ENCODE data around the gene RBMS3. TPM values are rescaled to one million over a fixed set of nuclear protein-coding genes. Genes with fewer than 3 reads are reported as not detected.
A peak's percentile ranks its signal among the peaks of the same experiment; 100 is the strongest.

RBMS3 gene
- total RNA-seq, 1 donor from 2014 or later, result 3.4 TPM

GRCh38 chr3:29267226-29267625 is 13.6 kb upstream of the RBMS3 start:
- no peak for FAIRE-seq
- TF ChIP-seq, protein P1, sequence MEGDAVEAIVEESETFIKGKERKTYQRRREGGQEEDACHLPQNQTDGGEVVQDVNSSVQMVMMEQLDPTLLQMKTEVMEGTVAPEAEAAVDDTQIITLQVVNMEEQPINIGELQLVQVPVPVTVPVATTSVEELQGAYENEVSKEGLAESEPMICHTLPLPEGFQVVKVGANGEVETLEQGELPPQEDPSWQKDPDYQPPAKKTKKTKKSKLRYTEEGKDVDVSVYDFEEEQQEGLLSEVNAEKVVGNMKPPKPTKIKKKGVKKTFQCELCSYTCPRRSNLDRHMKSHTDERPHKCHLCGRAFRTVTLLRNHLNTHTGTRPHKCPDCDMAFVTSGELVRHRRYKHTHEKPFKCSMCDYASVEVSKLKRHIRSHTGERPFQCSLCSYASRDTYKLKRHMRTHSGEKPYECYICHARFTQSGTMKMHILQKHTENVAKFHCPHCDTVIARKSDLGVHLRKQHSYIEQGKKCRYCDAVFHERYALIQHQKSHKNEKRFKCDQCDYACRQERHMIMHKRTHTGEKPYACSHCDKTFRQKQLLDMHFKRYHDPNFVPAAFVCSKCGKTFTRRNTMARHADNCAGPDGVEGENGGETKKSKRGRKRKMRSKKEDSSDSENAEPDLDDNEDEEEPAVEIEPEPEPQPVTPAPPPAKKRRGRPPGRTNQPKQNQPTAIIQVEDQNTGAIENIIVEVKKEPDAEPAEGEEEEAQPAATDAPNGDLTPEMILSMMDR (IDR thresholded peaks at IDR 0.05; ENCODE audit: insufficient read depth, low read length, severe bottlenecking), result no peak

DNA sequence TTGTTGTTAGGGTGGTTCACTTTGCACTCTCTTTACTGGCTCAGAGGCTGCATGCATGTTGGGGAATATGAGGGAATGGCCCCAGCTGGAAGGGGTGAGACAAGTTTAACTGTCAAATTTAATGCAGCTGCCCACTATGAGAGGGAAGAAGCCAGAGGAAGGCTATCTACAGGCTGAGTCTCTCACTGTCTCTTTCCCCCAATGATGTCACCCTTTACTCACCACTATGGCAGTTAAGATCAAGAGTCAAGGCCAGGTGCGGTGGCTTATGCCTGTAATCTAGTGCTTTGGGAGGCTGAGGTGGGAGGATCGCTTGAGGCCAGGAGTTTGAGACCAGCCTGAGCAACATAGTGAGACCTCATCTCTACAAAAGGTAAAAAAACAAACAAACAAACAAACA is 12.2 kb upstream of the RBMS3 start:
- DNase-seq (ENCODE audit: low read depth) (no peak), FAIRE-seq (no peak)
- Histone ChIP-seq H3K36me3 (ENCODE audit: control insufficient read depth, insufficient read depth, low read length) (no peaks in the 10 kb centered on the region), H3K4me3 (ENCODE audit: low read depth, low read length) (no peak overlapping the region), H3K27me3 (ENCODE audit: control insufficient read depth, insufficient read depth, low read length) (no peaks in the 10 kb centered on the region)
- TF ChIP-seq, protein P1 (IDR thresholded peaks at IDR 0.05; ENCODE audit: insufficient read depth, low read length, severe bottlenecking), result no peak

More at GRCh38 chr3:29267226-29267625, 13.6 kb upstream of the RBMS3 start:
- H3K4me3 ChIP-seq (ENCODE audit: low read depth, low read length), result no peak overlapping the region
- no peaks in the 10 kb centered on the region for H3K27me3 ChIP-seq (ENCODE audit: control insufficient read depth, insufficient read depth, low read length)
- DNase-seq (ENCODE audit: low read depth), result no peak
- H3K36me3 ChIP-seq (ENCODE audit: control insufficient read depth, insufficient read depth, low read length), result no peaks in the 10 kb centered on the region

- TF ChIP-seq, protein P1 (IDR thresholded peaks at IDR 0.05; ENCODE audit: insufficient read depth, low read length, severe bottlenecking), result no peak
- Histone ChIP-seq H3K4me3 (ENCODE audit: low read depth, low read length) (no peak overlapping the region), H3K27me3 (ENCODE audit: control insufficient read depth, insufficient read depth, low read length) (no peaks in the 10 kb centered on the region), H3K36me3 (ENCODE audit: control insufficient read depth, insufficient read depth, low read length) (no peaks in the 10 kb centered on the region)
- DNase-seq (ENCODE audit: low read depth), result no peak
- FAIRE-seq, result no peak
Observed at GRCh38 chr3:29270752-29271151, 10.1 kb upstream of the RBMS3 start.

DNA sequence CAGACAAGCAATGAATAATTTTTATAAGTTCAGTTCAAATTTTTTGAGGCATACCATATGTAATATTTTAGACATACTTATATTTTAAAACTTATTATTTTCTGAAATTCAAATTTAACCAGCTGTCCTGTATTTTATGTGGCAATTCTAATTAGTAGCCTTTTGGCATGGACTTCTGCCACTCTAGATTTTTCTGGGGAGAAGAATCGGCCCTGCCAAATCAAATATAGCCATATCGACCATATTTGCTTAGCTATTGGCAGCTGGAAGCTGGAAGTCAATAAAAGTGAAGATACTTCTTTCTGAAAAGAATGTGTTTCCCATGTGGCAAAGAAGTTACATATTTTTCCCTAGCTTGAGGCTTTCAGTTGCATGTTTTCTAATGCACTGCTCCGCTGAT is 9.4 kb upstream of the RBMS3 start:
- Histone ChIP-seq H3K4me3 (ENCODE audit: low read depth, low read length) (no peak overlapping the region), H3K27me3 (ENCODE audit: control insufficient read depth, insufficient read depth, low read length) (no peaks in the 10 kb centered on the region), H3K36me3 (ENCODE audit: control insufficient read depth, insufficient read depth, low read length) (no peaks in the 10 kb centered on the region)
- FAIRE-seq (no peak), DNase-seq (ENCODE audit: low read depth) (no peak)
- TF ChIP-seq, protein P1 (IDR thresholded peaks at IDR 0.05; ENCODE audit: insufficient read depth, low read length, severe bottlenecking), result no peak

DNA sequence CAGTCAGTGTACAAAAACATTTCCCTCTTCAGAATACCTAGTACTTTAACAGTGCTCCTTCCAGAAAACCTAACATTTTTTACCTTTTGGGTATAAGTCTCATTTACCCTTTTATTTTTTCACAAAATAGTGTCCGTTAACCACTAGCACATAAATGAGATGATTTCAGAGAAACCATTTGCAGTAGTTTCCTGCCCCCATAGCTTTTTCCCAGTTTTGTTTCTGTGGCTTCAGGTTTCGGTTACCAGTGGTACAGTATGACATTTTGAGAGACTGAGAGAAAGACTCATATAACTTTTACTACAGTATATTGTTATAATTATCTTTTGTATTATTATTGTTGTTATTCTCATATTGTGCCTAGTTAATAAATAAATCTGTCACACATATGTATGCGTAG is 6.2 kb upstream of the RBMS3 start:
- H3K27me3 ChIP-seq (ENCODE audit: control insufficient read depth, insufficient read depth, low read length), result no peaks in the 10 kb centered on the region
- TF ChIP-seq, protein P1 (IDR thresholded peaks at IDR 0.05; ENCODE audit: insufficient read depth, low read length, severe bottlenecking), result no peak
- FAIRE-seq (no peak), DNase-seq (ENCODE audit: low read depth) (no peak)
- no peaks in the 10 kb centered on the region for H3K36me3 ChIP-seq (ENCODE audit: control insufficient read depth, insufficient read depth, low read length)
- H3K4me3 ChIP-seq (ENCODE audit: low read depth, low read length), result no peak overlapping the region

GRCh38 chr3:29275309-29275708 is 5.6 kb upstream of the RBMS3 start:
- peak; percentile 26 for DNase-seq (ENCODE audit: low read depth)
- FAIRE-seq, result no peak
- Histone ChIP-seq H3K27me3 (ENCODE audit: control insufficient read depth, insufficient read depth, low read length) (no peaks in the 10 kb centered on the region), H3K36me3 (ENCODE audit: control insufficient read depth, insufficient read depth, low read length) (no peaks in the 10 kb centered on the region), H3K4me3 (ENCODE audit: low read depth, low read length) (no peak overlapping the region)
- TF ChIP-seq, protein P1 (IDR thresholded peaks at IDR 0.05; ENCODE audit: insufficient read depth, low read length, severe bottlenecking), result no peak

Data from bronchial epithelial cell (primary cell).